Stomach (tissue), 4 donors: ENCODE measurements around the gene ARHGAP21.

Experiments used
- CTCF ChIP-seq, 7 experiments: fragments of 450-650 bp in 4 of 7; fragments of 200-600 bp in 3 of 7; sonication (generic) in 3 of 7; IDR thresholded peaks; one replicate each; pipeline ENCODE4 v1.5.1; 2016 to 2019; ENCODE audit warnings: antibody characterized with exemption in 7 of 7, control low read depth in 2 of 7, mild to moderate bottlenecking in 1 of 7
- POLR2A ChIP-seq, 4 donors: fragments of 450-650 bp; IDR thresholded peaks; one replicate each; pipeline ENCODE4 v1.6.1; 2016; ENCODE audit warnings: antibody characterized with exemption in 4 of 4, control low read depth in 2 of 4, mild to moderate bottlenecking in 1 of 4, moderate library complexity in 1 of 4

GRCh38 chr10:24556126-24556749 lies 167.4 kb downstream of the ARHGAP21 start:
- TF ChIP-seq CTCF (IDR thresholded peaks at IDR 0.05) (no peak), POLR2A (IDR thresholded peaks at IDR 0.05) (no peak)
